NCI-H2171 (cell line): Measurements from ENCODE around the gene ING5.
"Not testable (repeated sequence)": the region's sequence is repeated elsewhere in the genome, so short reads cannot be mapped to it uniquely, and the experiment has no call there.

ENCODE experiments used
- DNase-seq: peaks from one replicate; lab custom pipeline; 2025; lab: John Stamatoyannopoulos, UW

The ING5 gene

GRCh38 chr2:241701399-241702154 lies at the start of gene ING5:
ING5 (plus strand) TSS chr2:241702039; CDS start chr2:241702066, 27 bp downstream.
- peak; percentile 77 for DNase-seq

GRCh38 chr2:241652142-241652541 lies 49.7 kb upstream of the ING5 start:
- no peak for DNase-seq

GRCh38 chr2:241652722-241653121 lies 49.1 kb upstream of the ING5 start:
- DNase-seq = no peak

GRCh38 chr2:241653210-241653750 lies 48.6 kb upstream of the ING5 start:
- no peak for DNase-seq

- DNase-seq = no peak
Measured at GRCh38 chr2:241654551-241654950, 47.3 kb upstream of the ING5 start.

GRCh38 chr2:241655516-241656189 lies 46.2 kb upstream of the ING5 start:
- no peak for DNase-seq

GRCh38 chr2:241656190-241656741 lies 45.6 kb upstream of the ING5 start:
- no peak for DNase-seq

GRCh38 chr2:241657786-241658254 lies 44.0 kb upstream of the ING5 start:
- DNase-seq = no peak

- no peak for DNase-seq
Measured at GRCh38 chr2:241658296-241658695, 43.5 kb upstream of the ING5 start.

- DNase-seq = no peak
Measured at GRCh38 chr2:241659150-241659739, 42.6 kb upstream of the ING5 start.

- no peak for DNase-seq
Measured at GRCh38 chr2:241660593-241661213, 41.1 kb upstream of the ING5 start.

- DNase-seq = not testable (repeated sequence)
Measured at GRCh38 chr2:241662731-241663130, 39.1 kb upstream of the ING5 start.

- no peak for DNase-seq
Measured at GRCh38 chr2:241665731-241666440, 36.0 kb upstream of the ING5 start.

- no peak for DNase-seq
Measured at GRCh38 chr2:241666627-241667400, 35.0 kb upstream of the ING5 start.

- no peak for DNase-seq
Measured at GRCh38 chr2:241668354-241668753, 33.5 kb upstream of the ING5 start.

GRCh38 chr2:241668839-241669238 lies 33.0 kb upstream of the ING5 start:
- no peak for DNase-seq

- no peak for DNase-seq
Measured at GRCh38 chr2:241670333-241671110, 31.3 kb upstream of the ING5 start.

- DNase-seq = no peak
Measured at GRCh38 chr2:241671457-241672240, 30.2 kb upstream of the ING5 start.
